Activated gamma-delta T cell (primary cell): Measurements from ENCODE around the gene SLC4A3.
"Not testable (repeated sequence)": the region's sequence is repeated elsewhere in the genome, so short reads cannot be mapped to it uniquely, and the experiment has no call there.

ENCODE experiments used
- DNase-seq: peaks from one replicate; lab custom pipeline; 2025; lab: John Stamatoyannopoulos, UW

Gene SLC4A3

DNA sequence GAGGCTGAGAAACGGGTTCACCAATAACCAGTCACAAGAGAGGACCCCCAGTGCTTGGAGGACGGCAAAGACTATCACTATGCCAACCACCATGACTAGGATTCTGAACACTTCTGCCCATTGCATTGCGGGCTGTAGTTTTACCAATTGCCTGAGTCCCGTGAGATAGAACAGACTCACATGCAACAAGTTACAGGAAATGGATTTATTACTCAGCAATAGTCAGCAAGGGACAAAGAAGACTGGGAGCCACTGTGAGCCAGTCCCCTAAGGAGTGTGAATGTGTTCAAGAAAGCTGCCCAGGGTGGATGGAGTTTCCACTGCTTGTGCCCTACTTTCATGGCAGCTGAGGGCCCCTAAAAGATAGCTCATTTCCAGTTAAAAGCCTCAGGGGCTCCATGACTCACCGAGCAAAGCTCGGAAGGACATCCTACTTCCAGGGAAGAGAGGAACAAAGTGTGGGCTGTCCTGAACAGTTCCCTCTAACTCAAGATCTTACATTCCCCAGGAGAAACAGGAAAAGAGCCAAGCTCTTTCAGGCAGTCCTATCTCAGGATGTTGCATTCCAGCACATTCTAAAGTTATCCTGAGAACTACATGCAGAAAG lies 54.4 kb downstream of the SLC4A3 start:
- DNase-seq: no peak

DNA sequence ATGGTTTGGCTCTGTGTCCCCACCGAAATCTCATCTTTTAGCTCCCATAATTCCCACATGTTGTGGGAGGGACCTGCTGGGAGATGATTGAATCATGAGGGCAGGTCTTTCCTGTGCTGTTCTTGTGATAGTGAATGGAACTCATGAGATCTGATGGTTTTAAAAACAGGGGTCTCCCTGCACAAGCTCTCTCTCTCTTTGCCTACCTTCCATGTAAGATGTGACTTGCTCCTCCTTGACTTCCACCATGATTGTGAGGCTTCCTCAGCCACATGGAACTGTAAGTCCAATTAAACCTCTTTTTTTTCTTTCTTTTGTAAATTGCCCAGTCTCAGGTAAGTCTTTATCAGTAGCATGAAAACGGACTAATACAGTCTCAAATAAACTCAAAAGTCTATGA lies 56.0 kb downstream of the SLC4A3 start:
- not testable (repeated sequence) for DNase-seq

DNA sequence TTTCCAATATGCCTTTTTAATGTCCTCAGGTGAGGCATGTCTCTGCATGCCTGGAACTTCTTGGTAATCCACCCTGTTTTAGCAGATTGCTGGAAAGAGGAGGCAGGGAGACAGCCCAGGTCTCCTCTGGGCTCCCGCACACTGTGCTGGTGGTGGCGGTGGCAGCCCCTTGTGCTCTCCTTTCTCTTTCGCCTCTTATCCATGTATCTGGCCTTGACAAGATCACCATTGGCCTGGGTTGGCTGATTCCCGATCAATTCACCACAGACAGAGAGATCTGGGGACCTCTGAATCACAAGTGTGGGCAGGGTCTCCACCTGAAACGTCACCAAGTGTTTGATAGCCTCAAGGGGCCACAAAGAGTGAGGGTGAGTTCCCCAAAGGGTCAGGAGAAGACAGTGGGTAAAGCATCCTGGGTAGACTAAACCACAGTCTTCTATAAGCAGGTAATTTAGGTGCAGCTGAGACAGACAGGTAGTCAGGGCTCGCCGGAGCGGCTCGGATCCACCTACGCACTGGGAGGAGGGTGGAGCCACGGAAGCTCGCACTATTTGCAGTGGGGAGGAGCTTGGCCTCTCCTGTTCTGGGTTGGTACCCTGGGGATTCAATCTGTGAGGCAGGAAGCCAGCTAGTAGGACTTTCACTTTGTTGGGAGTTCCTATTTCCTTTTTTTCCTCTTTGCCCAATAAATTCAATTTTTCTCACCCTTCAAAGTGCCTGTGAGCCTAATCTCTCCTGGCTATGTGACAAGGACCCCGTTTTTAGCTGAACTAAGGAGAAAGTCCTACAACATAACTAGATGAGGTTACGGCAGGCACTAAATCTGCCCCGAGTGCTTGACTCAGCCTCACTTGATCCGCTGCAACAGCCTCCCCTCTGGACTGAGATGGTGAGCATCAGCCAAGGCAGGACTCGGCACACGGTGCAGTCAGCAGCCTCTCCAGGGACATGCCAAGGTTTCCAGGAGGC lies 57.6 kb downstream of the SLC4A3 start:
- no peak for DNase-seq

DNA sequence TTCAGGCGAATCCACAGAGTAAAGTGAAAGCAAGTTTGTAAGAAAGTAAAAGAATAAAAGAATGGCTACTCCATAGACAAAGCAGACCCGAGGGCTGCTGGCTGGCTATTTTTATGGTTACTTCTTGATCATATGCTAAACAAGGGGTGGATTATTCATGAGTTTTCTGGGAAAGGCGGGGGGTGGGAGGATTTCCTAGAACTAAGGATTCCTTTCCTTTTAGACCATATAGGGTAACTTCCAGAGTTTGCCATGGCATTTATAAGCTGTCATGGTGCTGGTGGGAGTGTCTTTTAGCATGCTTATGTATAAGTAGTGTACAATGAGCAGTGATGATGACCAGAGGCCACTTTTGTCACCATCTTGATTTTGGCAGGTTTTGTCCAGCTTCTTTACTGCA lies 59.8 kb downstream of the SLC4A3 start:
- DNase-seq: no peak

DNA sequence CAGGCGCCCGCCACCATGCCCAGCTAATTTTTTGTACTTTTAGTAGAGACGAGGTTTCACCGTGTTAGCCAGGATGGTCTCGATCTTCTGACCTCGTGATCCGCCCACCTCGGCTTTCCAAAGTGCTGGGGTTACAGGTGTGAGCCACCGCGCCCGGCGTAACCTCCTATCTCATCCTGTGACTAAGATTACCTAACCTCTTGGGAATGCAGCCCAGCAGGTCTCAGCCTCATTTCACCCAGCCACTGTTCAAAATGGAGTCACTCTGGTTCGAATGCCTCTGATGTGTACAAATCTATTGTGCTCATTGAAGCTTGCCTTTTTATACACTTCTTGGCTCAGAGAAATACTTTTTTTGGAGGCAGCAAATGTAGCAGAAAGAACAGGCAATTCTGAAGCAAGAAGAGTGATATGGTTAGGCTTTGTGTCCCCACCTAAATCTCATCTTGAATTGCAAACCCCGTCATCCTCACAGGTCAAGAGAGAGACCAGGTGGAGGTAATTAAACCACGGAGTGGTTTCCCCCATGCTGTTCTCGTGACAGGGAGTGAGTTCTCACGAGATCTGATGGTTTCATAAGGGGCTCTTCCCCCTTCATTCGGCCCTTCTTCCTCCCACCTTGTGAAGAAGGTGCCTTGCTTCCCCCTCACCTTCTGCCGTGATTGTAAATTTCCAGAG lies 60.6 kb downstream of the SLC4A3 start:
- DNase-seq: no peak

DNA sequence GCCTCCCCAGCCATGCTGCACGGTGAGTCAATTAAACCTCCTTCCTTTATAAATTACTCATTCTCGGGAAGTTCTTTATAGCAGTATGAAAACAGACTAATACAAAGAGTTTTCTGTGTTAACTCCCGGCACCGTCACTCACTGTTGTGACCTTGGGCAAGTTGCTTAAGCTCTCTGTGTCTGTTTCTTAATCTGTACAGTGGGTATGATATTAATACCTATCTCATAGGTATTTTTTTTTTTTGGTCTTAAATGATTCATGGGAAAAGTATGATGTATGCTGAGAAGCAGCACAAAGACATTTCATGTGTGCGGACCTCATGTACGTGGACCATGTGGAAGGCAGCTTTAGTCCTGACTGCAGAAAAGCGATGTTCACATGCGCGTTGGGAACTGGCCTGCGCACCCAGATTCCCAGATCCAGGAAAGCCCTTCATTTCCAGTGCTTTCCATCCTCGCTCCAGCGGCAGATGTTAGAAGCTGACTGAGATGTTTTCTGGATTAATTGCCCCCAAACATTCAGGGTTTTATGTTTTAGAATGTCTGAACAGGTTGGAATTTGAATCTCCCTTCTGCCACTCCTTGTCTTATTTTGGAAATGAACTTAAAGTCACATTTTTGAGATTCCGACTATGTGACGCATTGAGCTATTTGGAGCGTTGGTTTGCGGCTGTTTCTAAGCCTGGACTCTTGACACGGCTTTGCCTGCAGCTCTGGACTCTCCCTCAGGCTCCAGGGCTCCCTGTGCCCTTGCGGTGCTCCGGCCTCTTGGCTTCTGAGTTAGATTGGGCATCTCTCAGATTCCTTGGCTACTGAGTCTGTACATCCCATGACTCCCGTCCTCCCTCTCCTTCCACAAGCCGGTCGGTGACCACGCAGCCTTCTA lies 61.4 kb downstream of the SLC4A3 start:
- no peak for DNase-seq

DNA sequence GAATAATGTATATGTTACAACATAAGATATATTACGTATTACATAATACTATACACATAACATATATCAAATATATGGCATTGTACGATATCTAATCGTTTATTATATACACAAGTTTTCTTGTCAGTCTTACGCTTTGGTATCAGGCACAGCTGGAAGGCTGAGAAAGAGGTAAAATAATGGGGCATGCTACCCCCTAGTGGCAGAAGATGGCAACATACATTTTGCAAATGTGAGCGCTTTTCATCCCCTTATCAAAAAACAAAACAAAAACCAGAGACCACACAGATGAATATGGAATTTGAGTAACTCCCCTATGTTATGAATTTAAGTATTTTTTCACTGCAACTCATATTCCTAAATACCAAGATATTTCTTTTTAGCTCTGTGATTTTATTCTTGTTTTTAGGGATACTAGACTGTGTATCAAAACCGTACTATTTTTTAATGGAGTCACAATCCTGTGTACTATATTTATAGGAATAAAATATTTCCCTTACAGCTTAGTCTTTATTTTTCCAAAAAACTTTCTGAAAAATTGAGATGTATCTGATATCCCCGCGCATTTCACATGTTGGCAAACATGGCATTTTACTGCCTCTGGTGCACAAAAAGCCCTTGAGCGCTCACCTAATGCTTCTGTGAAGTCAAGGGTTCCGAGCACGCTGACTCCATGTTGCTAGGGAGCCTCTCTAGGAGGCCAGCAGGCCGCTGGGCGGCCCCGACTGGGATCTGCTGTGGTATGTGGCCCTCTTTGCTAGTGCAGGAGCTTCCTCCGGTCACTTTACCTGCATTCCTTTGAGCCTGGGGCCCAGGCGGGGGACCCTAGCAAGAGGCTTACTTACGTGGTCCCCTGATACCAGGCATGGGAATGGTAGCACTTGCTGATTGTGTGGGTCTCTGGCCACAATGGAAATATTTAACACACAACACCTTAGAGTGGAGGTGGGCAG lies 62.5 kb downstream of the SLC4A3 start:
- DNase-seq: no peak

DNA sequence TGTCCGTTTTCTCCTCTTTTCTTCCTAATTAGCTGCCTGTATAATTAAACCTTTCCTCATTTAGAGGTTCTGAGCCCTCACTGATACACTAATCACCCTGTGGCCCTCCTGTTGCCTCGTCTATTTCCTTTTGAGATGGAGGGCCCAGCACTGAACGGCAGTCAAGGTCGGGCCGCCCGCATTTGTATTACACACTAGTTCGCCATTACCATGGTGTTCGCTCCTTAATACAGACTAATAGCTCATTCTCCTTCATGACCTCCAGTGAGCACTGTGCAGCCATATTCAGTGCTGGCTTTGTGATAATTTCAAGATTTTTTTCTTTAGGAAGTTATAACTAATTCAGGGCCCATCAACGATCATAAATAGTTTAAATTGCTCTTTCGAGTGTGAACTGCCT lies 64.1 kb downstream of the SLC4A3 start:
- DNase-seq: no peak
